Nucleus accumbens (tissue), 56 donors: Measurements from ENCODE around the gene MBD5.

Experiments
- DNase-seq, 56 donors: peaks; one replicate each; lab custom pipeline; 2025; lab: John Stamatoyannopoulos, UW

MBD5 gene

DNA sequence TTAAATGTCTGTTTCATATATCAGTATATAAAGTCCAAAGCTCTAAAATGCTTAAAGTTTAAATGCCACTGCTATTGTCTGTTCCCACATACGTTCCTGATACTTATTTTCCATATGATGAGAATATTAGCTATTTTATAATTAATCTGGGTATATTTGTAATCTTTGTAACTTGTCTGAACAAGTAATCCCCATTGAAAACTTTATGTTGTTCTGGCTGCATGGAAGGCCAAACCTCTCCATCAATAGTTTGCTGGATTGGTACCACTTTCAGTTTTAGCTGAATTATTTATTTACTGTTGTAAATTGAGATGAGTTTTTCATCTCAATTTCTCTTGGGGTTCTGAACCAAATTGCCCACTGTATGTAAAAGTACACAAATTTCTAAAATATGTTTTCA, 1.5 kb downstream of the MBD5 start:
- no peak for DNase-seq

DNA sequence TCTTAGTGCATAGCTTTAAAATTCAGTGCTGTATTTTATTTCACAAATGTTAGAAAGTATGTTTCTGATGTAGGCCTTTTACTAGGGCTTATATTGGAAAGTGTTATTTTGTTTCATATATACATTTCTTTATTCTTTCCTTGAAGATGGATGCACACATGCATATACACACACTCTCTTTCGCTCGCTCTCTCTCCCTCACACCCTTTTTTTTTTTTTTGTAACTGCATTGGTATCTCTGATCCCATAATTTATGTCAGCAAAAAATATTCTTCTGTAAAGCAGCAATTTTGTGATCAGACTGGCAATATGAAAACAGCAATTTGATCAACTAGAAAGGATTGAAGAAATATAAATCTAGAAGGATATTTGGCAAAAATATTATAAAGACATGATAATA, 2.0 kb downstream of the MBD5 start:
- DNase-seq = no peak

DNA sequence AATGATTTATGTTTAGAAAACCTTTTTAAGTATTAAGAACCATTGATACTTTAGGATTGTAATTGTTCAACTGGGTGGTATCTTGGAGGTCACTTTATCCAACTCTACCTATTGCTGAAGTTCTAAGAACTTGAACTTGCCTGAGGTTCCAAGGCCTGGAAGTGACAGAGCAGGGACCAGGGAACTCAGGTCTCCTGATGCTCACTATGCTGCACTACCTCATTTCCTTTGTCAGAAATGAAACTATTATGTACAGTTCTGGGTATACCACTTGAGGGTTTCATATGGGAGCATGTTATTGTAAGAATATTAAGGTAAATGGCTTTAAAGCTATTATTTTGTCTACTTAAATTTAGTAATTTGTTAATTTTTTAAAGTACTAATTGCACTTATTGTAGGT, 3.0 kb downstream of the MBD5 start:
- DNase-seq = no peak

DNA sequence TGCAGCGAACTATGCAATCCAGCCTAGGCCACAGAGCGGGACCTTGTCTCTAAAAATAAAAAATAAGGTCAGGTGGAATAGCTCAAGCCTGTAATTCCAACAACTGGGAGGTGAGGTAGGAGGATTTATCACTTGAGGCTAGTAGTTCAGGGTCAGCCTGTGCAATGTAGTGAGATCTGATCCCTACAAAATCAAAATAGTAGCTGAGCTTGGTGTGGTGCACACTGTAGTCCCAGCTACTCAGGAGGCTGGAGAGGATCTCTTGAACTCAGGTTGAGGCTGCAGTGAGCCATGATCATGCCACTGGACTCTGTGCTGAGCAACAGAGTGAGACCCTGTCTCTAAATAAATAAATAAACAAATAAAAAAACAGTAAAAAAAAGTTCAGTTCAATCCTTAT, 5.7 kb downstream of the MBD5 start:
- DNase-seq = no peak

DNA sequence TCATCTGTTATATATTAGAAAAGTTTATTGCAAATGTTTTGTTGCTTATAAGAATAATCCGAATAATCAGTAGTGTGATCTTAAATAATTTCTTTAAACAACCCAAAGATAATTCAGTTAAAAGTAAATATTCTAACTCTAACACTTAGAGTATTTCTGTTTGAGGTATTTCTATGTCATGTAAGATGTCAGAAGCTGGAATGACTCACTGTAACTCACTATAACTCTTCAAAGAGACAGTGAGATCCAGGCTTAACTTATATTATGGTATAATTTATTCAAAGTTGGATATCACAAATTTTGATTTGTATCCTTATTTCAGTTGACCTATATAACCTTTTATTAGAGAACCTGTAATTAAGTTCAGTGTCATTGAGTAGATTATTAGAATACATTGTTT, 6.9 kb downstream of the MBD5 start:
- no peak for DNase-seq

DNA sequence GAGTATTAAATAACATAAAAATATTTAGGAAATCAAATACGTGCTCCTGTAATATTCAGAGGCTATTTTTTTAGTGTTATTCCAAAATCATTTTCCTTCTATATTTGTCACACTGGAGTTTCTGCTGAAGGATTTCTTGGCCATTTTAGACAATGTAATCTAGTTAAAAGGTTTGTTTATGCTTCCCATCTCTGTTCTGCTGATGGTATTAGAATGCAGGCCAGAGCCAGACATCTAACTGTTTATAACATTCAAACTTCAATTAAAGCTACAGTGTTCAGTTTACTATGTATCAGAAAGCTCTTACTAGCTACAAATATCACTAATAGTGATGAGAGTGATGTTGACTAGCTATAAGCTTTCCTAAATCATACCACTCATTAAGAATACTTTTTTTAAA, 7.9 kb downstream of the MBD5 start:
- DNase-seq = no peak

DNA sequence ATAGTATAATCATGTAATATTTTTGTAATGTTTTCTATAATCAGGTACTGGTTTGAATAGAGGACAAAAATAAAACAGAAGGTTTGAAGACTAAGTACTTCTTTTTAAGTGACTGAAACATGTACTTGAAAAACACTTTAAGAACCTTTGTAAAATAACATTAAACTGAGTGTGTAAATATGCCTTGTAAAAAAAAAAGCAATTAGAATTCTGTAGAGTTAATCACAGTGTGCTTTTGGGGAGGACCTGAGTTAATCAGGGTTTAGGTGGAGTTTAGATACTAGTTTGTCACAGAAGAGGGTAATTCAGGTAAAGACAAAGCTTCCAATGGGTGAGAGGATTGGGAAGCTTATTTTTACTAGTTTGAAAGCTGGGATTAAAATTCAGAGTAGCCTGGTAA, 10.3 kb downstream of the MBD5 start:
- DNase-seq = no peak

DNA sequence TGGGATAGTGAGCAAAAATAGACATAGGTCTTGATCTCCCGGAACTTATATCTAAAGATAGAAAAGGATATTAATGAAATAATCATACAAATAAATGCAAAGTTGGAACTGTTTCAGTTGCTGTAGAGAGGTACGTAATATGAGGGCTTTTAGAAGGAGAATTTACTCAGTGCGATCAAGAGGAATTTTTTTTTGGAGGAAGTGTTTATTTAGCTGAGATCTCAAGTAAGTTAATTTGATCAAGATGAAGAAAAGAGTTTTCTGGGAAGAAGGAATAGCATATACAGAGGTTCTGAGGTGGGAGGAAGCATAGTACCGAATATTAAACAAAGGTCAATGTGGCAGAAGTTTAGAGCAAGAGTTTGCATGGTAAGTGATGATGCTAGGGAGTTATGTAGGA, 11.3 kb downstream of the MBD5 start:
- DNase-seq = no peak

DNA sequence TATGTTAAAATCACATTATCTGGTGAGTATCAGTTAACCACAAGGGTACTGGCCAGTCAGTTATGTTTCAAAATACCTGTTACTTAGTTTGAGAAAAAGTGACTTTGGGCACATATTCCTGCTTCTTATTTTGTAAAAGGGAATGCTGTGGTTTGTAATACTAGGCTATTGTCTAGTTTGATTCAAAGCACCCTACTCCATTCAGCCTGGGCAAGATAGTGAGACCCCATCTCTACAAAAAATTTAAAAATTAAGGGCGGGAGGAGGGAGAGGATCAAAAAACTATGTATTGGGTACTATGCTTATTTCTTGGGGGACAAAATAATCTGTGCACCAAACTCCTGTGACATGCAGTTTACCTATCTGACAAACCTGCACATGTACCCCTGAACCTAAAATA, 18.9 kb downstream of the MBD5 start:
- no peak for DNase-seq

DNA sequence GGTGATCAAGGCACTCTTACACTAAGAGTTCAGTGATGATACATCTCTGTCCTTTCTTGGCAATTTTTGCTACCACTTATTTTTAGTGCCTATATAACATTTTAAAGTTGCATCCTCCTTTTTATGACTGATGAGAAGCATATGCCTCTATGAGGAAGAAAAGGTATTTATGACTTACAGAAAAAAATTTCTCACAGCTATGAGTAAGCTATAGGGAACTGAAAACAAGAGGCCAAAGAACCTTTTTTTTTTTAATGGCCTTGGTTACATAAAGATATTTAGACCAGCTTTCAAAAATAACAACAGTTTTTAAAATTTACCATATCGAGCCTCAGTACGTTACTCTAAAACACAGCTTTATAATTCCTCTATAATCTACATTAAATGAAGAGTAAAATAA, 21.3 kb downstream of the MBD5 start:
- no peak for DNase-seq

DNA sequence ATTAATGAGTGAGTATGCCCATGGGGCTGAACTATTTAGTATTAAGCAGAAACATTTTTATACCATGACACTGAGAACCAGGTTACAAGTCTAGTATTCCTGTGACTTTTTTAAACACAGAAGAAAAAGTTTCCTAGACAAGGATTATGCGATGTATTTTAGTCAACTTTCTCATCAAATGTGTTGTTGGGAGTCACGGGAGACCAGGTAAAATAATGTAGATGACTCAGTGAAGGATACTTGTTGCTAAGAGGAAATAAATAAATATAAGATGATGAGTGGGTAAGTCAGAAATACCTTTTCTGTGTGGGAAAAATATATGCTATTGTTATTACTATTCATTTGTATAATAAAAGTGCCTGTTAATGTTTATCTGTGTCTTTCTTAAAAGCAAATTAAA, 23.4 kb downstream of the MBD5 start:
- DNase-seq = no peak

DNA sequence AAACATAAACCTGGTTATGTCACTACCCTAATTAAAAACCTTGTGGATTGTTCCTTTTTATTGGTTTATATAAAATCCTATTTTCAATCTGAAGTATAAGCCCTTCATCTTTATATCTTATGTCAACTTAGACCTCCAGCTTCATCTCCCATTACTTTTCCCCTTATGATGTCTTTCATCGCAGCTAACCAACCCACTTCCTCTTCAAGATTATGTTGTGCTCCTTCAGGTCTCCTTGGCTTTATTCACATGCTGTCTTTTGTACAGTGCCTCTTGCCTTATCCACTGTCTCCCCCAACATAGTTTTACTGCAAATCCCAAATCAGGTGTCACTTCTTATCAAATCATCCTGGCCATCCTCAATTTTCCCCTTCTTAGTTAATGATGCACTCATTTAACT, 25.9 kb downstream of the MBD5 start:
- no peak for DNase-seq

DNA sequence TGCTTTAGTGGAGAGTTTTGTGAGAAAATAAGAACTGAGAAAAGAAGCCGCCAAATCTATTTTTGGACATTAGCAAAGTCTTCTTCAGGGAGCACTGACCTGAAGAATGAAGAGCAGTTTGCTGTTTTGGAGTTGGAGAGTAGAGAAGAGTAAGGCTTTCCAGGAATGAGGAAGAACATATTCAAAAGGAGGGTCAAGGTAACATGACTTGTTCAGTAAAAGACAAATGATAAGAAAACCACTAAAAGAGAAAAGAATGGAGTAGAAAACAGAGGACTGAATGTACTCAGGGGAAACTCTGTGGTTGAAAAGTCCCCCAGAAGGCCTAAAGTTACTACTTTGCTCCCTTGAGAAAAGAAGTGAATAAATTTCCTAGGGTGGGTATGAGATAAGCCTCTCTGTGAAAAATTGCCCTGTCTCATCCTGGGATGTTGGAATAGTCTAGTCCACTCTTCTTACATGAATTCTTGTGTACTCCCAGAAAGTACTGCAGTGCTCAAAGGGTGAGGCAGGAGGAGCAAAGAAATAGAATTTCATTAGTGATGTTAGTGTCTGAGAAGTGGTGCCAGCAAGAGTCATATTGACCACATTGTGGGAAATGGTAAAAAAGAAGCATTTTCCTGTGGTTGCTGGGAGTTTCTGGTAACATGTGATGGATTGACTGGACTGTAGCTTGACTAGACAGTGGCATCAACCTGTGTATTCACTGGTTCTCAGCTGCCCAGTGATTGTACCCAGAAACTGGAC, 27.8 kb downstream of the MBD5 start:
- DNase-seq = no peak

DNA sequence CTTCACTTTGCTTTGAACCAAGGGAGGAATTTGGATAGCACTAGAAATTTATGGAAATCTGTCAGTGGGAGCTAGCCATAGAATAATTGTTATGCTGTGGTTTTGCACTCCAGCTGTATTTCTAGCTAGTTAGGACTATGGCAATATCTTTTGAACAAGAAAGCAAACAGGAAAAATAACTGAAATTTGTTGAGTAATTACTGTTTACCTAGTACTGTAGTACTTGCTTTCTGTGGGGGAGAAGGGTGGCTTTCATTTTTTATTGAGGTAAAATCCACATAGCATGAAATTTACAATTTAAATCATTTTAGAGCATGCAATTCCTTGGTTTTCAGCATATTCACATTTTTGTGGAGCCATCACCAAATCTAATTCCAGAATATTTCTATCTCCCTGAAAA, 28.4 kb downstream of the MBD5 start:
- no peak for DNase-seq

DNA sequence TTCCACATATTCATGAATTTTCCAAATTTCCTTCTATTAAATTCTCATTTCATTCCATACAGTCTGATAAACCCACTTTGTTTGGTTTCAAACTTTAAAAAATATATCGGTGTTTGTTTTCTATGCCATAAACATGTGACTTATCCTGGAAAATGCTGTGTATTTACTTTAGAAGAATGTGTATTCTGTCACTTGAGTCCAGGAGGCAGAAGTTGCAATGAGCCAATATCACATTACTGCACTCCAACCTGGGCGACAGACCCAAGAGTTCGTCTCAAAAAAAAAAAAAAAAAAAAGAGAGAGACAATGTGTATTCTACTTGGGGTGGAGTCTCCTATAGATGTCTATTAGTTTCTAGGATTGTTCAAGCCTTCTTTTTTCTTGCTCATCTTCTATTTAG, 31.8 kb downstream of the MBD5 start:
- no peak for DNase-seq

DNA sequence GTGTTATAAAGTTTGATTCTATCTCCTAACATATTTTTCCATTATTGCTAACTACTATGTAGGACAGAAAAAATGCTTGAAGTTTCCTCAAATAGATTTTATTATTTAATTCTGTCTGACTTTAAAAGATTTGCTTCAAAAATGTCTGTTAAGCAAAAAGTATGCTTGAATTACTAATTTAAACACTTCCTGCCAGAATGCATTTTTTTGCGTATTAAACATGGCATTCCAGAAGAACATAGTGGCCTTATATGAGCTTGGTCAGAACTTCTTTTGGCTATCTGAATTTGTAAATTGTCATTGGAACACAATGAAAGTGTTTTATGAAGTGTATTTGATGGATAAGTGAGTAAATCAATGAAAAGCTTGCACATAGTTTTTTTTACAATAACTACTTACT, 37.8 kb downstream of the MBD5 start:
- no peak for DNase-seq

DNA sequence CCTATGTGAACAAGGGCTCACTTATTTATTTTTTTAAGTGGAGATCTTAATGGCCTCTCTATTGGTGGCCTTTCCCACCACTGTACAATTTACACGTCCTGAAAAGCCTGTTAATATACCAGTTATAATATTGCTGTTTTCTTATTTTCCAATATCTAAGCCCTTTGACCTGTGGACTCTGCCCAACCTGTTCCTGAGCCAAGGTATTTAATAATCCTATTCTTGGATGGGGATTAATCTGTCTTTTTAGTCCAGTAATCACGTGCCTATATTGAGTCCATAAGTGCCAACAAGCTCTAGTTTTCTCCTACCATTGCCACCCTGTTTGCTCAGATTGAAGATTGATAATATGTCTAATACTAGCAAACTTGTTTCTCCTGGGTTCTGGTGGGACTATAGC, 42.7 kb downstream of the MBD5 start:
- no peak for DNase-seq

DNA sequence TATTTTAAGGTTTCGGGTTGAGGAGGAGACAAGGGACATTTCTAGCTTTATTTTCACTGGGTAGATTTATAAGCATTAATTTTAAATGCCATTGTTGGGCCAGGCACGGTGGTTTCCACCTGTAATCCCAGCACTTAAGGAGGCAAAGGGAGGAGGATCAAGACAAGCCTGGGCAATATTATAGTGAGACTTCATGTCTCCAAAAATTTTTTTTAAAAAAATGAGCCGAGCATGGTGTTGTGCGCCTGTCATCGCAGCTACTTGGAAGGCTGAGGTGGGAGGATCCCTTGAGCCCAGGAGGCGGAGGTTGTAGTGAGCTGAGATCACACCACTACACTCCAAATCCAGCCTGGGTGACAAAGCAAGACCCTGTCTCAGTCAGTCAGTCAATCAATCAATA, 45.0 kb downstream of the MBD5 start:
- DNase-seq = no peak

DNA sequence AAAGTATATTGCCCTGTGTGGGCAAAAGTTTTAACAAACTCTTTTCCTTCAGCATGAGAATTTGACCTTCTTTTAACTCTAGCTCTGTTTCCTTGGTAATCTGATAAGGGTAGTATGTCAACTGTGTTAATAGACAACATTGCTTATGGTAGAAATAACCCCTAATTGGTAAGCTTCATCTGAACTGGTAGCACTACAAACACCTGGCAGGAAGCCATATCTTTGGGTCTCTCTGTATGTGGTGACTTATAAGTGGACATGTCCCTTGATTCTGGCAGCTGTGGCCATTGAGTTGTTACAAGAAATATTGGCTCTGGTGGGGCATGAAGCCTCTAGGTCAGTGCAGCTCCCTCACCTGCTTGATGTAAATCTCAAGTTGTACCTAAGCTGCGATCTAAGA, 46.9 kb downstream of the MBD5 start:
- no peak for DNase-seq

DNA sequence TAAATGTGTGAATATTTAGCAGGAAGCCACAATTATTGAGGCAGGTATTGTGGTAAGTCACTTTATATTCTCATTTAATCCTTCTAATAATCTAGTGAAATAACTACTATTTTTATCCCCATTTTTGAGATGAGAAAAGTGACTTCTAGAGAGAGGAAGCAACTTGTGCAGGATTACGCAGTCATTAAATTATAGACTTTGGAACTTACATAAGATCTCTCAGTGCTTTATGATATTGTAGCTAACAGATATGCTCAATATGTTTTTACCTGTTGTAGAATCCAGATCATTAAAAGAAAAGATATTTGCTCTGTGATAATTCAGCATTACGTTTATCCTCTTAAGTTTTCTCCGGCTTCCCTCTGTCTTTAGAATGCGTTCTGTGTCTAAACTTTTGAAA, 50.5 kb downstream of the MBD5 start:
- DNase-seq = no peak

DNA sequence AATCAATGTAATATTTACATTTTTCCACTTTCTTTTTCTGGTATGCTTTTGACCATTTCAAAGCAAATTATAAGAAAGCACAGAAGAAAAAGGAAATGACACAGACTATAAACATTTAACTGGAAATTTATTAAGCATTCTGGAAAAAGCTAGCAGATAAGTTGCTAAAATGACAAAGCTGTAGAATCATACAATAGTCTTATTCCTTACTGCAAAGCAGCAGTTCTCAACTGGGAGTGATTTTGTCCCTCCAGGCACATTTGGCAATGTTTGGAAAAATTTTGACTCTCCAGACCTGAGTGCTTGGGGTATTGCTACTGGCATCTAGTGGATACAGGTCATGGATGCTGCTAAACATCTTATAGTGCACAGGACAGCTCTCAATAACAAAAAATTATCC, 75.1 kb downstream of the MBD5 start:
- no peak for DNase-seq

DNA sequence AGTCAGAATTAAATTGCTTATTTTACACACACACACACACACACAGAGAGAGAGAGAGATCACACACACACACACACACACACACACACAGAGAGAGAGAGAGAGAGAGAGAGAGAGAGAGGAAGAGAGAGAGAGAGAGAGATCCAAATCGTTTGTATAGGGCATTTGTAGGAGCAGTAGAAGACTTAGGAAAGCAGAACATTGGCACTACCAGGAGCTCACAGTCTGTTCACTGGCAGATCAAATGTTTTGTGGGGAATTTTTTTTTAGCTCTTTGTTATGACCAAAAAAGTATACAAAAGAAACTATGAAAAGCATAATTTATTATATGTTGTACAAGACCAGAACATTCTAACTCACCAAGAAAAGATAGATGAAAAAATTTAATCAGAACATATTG, 81.8 kb downstream of the MBD5 start:
- peak in 1 of 56 donors; percentile 1 for DNase-seq

DNA sequence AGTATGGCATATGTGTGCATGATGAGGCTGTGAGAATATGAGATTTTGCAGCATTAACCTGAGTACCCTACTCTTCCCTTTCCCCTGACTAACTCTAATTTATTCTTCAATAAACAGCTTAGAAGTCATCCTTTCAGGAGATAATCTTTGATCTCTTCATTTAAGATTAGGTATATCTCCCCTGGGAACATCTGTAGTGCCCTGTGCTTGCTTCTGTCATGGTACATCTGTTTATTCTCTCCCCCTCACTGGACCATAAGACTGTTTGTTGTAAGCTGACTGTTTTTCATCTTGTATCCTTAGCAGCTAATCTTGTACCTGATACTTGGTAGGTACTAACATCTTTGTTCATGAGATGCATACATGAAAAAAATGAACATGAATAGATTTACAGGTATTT, 83.1 kb downstream of the MBD5 start:
- DNase-seq = no peak
